Fibroblast of pulmonary artery (primary cell): ENCODE data around the gene ARSJ.
"Not testable (repeated sequence)": the region's sequence is repeated elsewhere in the genome, so short reads cannot be mapped to it uniquely, and the experiment has no call there.

ENCODE experiments used
- DNase-seq: peaks from one replicate; pipeline ENCODE4 v3.0.0-alpha.2; 2010; ENCODE audit warnings: low read depth
- H3K4me3 ChIP-seq: replicated peaks from 2 replicates; pipeline ENCODE4 v1.5.1; 2011; ENCODE audit warnings: low read depth, mild to moderate bottlenecking, control low read depth, low read length, moderate library complexity
- CTCF ChIP-seq: IDR thresholded peaks from 2 replicates; pipeline ENCODE4 v1.5.1; 2011; ENCODE audit warnings: mild to moderate bottlenecking, control low read depth, low read length, inconsistent platforms; ENCODE audit errors: missing control alignments

Gene ARSJ

GRCh38 chr4:114019969-114020358 is 40.5 kb upstream of the ARSJ start:
- DNase-seq, result no peak
- H3K4me3 ChIP-seq, result no peak overlapping the region
- no peak for TF ChIP-seq CTCF

- DNase-seq, result peak; percentile 69
- TF ChIP-seq CTCF, result no peak
- no peak overlapping the region for H3K4me3 ChIP-seq
Observed at GRCh38 chr4:114019276-114019968, 40.0 kb upstream of the ARSJ start.

GRCh38 chr4:114017120-114017917 is 37.9 kb upstream of the ARSJ start:
- no peak overlapping the region for H3K4me3 ChIP-seq
- TF ChIP-seq CTCF, result no peak
- DNase-seq, result no peak

- H3K4me3 ChIP-seq, result no peak overlapping the region
- TF ChIP-seq CTCF, result no peak
- DNase-seq, result peak; percentile 100
Observed at GRCh38 chr4:114015444-114015899, 36.0 kb upstream of the ARSJ start.

GRCh38 chr4:114013201-114013600 is 33.8 kb upstream of the ARSJ start:
- DNase-seq, result not testable (repeated sequence)

GRCh38 chr4:114012749-114013148 is 33.3 kb upstream of the ARSJ start:
- DNase-seq, result no peak
- no peak for TF ChIP-seq CTCF
- H3K4me3 ChIP-seq, result no peak overlapping the region

More at GRCh38 chr4:114013201-114013600, 33.8 kb upstream of the ARSJ start:
- H3K4me3 ChIP-seq, result not testable (repeated sequence)

GRCh38 chr4:114005569-114006442 is 26.4 kb upstream of the ARSJ start:
- DNase-seq, result peak; percentile 76
- no peak overlapping the region for H3K4me3 ChIP-seq
- TF ChIP-seq CTCF, result no peak

GRCh38 chr4:114004483-114005226 is 25.2 kb upstream of the ARSJ start:
- H3K4me3 ChIP-seq, DNase-seq: not testable (repeated sequence)
